Stimulated activated CD8-positive, alpha-beta memory T cell treated with anti-CD3 and anti-CD28 coated beads, Interleukin-12 subunit alpha, Interleukin-12 subunit beta, amount 100 ng/mL, for 4 hours (primary cell): ENCODE data around the gene KIF27.
"Not testable (repeated sequence)": the region's sequence is repeated elsewhere in the genome, so short reads cannot be mapped to it uniquely, and the experiment has no call there.

ENCODE experiments used
- DNase-seq: peaks from one replicate; pipeline ENCODE4 v3.0.0-alpha.2; 2020; ENCODE audit warnings: low read depth

KIF27 gene

GRCh38 chr9:83803941-83804340 lies 117.3 kb downstream of the KIF27 start:
- not testable (repeated sequence) for DNase-seq

GRCh38 chr9:83800236-83801033 lies 120.8 kb downstream of the KIF27 start:
- DNase-seq, result no peak

DNA sequence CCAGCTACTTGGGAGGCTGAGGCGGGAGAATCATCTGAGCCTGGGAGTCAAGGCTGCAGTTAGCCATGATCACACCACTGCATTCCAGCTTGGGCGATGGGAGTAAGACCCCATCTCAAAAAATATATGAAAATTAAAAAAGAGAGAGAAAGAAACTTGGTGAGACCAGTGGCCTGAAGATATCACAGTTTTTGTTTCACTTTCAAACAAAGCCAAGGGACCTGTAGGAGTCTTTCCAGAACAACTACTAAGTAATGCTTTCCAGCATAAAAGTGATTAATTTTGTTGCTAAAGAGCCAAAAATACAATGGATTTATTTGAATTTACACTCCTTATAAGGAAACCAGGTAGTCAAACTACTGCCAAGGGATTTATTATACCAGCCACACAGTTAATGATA lies 127.2 kb downstream of the KIF27 start:
- no peak for DNase-seq

- no peak for DNase-seq
Measured at GRCh38 chr9:83792746-83793145, 128.5 kb downstream of the KIF27 start.
